ENCODE results near the gene FAR2. TPM values are rescaled to one million over a fixed set of nuclear protein-coding genes. Genes with fewer than 3 reads are reported as not detected.
A peak's percentile ranks its signal among the peaks of the same experiment; 100 is the strongest.

The FAR2 gene
- total RNA-seq, 1 donor from 2014 or later, result 19.5 TPM

DNA sequence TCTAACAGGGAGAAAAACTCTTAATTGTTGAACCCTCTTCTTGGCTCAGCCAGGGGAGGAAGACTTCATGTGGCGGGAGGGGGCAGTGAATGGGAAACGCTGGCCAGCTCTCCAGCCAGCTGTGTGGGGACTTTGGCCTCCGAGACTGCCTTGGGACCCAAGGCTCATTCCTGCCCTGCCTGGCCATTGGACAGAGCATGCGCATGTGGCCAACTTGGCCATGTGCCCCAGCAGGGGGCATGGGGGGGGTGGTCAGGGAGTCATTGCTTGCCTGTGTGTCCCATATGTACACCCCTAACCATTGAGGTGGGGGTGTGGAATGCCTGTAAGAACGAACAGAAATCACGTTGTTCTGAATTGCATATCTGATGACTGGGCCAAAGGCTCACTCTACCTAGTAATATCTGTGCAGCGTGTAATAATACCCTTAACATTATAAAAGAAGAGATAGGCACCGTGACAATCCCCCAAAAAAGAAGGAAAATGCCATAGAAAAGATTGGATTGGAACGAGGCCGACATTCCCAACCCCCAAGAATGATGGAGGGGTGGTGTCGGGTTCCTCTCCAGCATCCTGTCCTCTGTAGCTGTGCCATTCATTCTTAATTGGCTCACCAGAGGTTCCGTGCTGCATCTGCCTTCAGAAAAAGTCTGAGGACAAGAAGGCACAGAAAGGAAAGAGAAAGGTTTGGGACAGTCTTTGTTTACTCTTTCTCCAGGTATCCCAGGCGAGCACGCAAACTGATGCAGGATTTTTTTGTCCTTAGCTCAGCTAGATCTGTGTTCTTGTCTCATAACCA, 3.5 kb upstream of the FAR2 start:
- Histone ChIP-seq H3K4me2 (peak overlapping the region; percentile 44), H3K36me3 (no peaks in the 10 kb centered on the region), H3F3A (ENCODE audit: low read depth) (peaks cover 6% of the 10 kb centered on the region), H4K20me1 (ENCODE audit: low read depth) (no peaks in the 10 kb centered on the region), H2AFZ (replicated peaks) (no peak overlapping the region), H3K4me3 (no peak overlapping the region), H3K4me1 (peaks cover 22% of the 10 kb centered on the region), H3K27me3 (peaks cover 33% of the 10 kb centered on the region), H3K9me3 (ENCODE audit: low read depth) (peaks cover 7% of the 10 kb centered on the region), H3K27ac (no peak overlapping the region), H3K79me2 (ENCODE audit: low read depth) (no peaks in the 10 kb centered on the region), H3K9ac (no peak overlapping the region)
- H3K9me3 Mint-ChIP-seq, result no peaks in the 10 kb centered on the region
- DNase-seq (ENCODE audit: low spot score), result peak; percentile 63
- H3K27ac Mint-ChIP-seq, result no peak overlapping the region
- TF ChIP-seq, protein P1, sequence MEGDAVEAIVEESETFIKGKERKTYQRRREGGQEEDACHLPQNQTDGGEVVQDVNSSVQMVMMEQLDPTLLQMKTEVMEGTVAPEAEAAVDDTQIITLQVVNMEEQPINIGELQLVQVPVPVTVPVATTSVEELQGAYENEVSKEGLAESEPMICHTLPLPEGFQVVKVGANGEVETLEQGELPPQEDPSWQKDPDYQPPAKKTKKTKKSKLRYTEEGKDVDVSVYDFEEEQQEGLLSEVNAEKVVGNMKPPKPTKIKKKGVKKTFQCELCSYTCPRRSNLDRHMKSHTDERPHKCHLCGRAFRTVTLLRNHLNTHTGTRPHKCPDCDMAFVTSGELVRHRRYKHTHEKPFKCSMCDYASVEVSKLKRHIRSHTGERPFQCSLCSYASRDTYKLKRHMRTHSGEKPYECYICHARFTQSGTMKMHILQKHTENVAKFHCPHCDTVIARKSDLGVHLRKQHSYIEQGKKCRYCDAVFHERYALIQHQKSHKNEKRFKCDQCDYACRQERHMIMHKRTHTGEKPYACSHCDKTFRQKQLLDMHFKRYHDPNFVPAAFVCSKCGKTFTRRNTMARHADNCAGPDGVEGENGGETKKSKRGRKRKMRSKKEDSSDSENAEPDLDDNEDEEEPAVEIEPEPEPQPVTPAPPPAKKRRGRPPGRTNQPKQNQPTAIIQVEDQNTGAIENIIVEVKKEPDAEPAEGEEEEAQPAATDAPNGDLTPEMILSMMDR (IDR thresholded peaks at IDR 0.05), result no peak
- no peak for TF ChIP-seq EZH2 (IDR thresholded peaks at IDR 0.05)
- TF ChIP-seq EZH2phosphoT487 (IDR thresholded peaks at IDR 0.05), result no peak
- H3K4me1 Mint-ChIP-seq, result peaks cover 13% of the 10 kb centered on the region
- H3K27me3 Mint-ChIP-seq (ENCODE audit: insufficient read depth, low read depth), result peaks cover 14% of the 10 kb centered on the region
- H3K4me3 Mint-ChIP-seq, result no peak overlapping the region
- no peaks in the 10 kb centered on the region for H3K36me3 Mint-ChIP-seq

DNA sequence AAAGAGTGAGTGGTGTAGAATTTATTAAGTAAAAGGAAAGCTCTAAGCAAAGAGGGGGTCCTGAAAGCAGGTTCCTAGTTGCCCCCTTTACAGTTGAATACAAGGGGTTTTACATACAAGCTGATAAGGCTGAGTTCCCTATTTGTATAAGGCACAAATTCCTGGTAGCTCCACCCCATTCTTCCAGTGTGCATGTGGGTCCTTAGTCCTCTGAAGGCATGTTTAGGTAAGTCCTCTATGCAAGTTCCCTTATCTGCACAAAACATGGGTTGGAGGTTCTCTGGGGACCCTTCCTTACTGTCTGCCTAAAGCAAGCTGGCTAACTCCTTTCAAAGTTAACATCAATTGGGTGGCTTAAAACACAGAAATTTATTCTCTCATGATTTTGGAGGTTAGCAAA, 2.9 kb upstream of the FAR2 start:
- Mint-ChIP-seq H3K9me3 (no peaks in the 10 kb centered on the region), H3K27me3 (ENCODE audit: insufficient read depth, low read depth) (peaks cover 14% of the 10 kb centered on the region), H3K36me3 (no peaks in the 10 kb centered on the region), H3K4me3 (no peak overlapping the region), H3K27ac (no peak overlapping the region), H3K4me1 (peaks cover 13% of the 10 kb centered on the region)
- H3K4me2 ChIP-seq, result peak overlapping the region; percentile 44
- no peak overlapping the region for H3K4me3 ChIP-seq
- H2AFZ ChIP-seq (replicated peaks), result no peak overlapping the region
- no peak overlapping the region for H3K27ac ChIP-seq
- H3K36me3 ChIP-seq, result no peaks in the 10 kb centered on the region
- DNase-seq (ENCODE audit: low spot score), result peak; percentile 8
- peaks cover 35% of the 10 kb centered on the region for H3K27me3 ChIP-seq
- no peaks in the 10 kb centered on the region for H3K79me2 ChIP-seq (ENCODE audit: low read depth)
- H3K4me1 ChIP-seq, result peaks cover 22% of the 10 kb centered on the region
- peaks cover 7% of the 10 kb centered on the region for H3K9me3 ChIP-seq (ENCODE audit: low read depth)
- peaks cover 6% of the 10 kb centered on the region for H3F3A ChIP-seq (ENCODE audit: low read depth)
- no peak overlapping the region for H3K9ac ChIP-seq
- H4K20me1 ChIP-seq (ENCODE audit: low read depth), result no peaks in the 10 kb centered on the region
- TF ChIP-seq EZH2phosphoT487 (IDR thresholded peaks at IDR 0.05), result no peak
- TF ChIP-seq, protein P1 (IDR thresholded peaks at IDR 0.05), result no peak
- no peak for TF ChIP-seq EZH2 (IDR thresholded peaks at IDR 0.05)

DNA sequence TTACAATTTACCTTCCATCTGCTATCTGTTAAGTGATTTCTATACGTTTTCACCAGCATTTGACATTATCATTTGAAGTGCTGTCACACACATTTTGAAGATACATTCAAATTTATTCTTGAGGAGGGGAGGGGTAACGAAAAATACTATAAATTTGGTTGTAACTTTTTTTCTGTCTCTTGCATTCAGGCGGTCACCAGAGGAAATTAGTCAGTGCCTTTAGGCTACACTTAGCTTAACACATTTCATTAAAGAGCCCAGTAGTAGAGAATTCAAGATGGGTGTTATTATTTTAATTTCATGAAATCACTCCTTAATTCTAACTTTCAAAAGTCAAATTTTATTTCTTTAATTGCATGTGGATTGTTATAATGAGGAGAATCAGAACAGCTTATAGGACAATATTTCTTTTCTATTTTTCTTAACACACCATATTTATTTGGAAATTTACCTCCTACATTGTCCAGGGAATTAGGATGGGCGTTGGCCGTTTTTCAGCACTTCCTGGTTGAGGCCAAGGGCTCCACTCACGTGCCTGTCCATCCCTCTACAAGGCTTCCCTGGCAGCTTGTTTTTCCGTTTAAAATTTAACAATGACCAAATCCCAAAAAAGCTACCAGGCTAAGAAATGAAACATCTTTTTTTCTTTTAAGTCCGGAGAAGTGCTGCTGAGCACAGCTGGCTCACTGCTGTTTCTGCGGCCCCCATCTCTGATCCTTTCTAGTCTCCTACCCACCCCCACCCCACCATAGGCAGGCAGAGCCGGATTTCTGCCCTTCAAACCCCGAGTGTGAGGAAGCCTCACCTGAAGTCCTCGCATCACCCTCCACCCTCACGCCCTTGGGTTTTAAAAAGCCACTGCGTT, 1.1 kb upstream of the FAR2 start:
- Histone ChIP-seq H3F3A (ENCODE audit: low read depth) (peaks cover 6% of the 10 kb centered on the region), H4K20me1 (ENCODE audit: low read depth) (no peaks in the 10 kb centered on the region), H3K9me3 (ENCODE audit: low read depth) (no peaks in the 10 kb centered on the region), H3K27ac (no peak overlapping the region), H3K9ac (no peak overlapping the region), H3K4me1 (peaks cover 26% of the 10 kb centered on the region), H3K4me2 (peak overlapping the region; percentile 96), H2AFZ (replicated peaks) (peak overlapping the region; percentile 99), H3K79me2 (ENCODE audit: low read depth) (no peaks in the 10 kb centered on the region), H3K36me3 (no peaks in the 10 kb centered on the region), H3K4me3 (peak overlapping the region; percentile 73), H3K27me3 (peaks cover 35% of the 10 kb centered on the region)
- Mint-ChIP-seq H3K27me3 (ENCODE audit: insufficient read depth, low read depth) (peaks cover 13% of the 10 kb centered on the region), H3K4me3 (peak overlapping the region; percentile 92), H3K4me1 (peaks cover 13% of the 10 kb centered on the region), H3K9me3 (no peaks in the 10 kb centered on the region), H3K36me3 (no peaks in the 10 kb centered on the region), H3K27ac (no peak overlapping the region)
- no peak for TF ChIP-seq EZH2 (IDR thresholded peaks at IDR 0.05)
- no peak for TF ChIP-seq EZH2phosphoT487 (IDR thresholded peaks at IDR 0.05)
- TF ChIP-seq, protein P1 (IDR thresholded peaks at IDR 0.05), result no peak
- DNase-seq (ENCODE audit: low spot score), result peak; percentile 13

All from neural progenitor cell (in vitro differentiated cells).